Thyroid gland (tissue), 4 donors: ENCODE results near the gene AGAP2.

Experiments used
- CTCF ChIP-seq, 6 experiments: fragments of 200-600 bp in 3 of 6; fragments of 450-650 bp in 3 of 6; sonication (generic) in 3 of 6; IDR thresholded peaks; one replicate each; pipeline ENCODE4 v1.5.1; 2016 to 2019; ENCODE audit warnings: antibody characterized with exemption in 6 of 6, mild to moderate bottlenecking in 2 of 6, inconsistent platforms in 1 of 6, moderate library complexity in 1 of 6
- POLR2A ChIP-seq, 2 donors: fragments of 450-650 bp; IDR thresholded peaks; one replicate each; pipeline ENCODE4 v1.6.1; 2017; ENCODE audit warnings: antibody characterized with exemption in 2 of 2, mild to moderate bottlenecking in 2 of 2, moderate library complexity in 1 of 2

- TF ChIP-seq CTCF (IDR thresholded peaks at IDR 0.05) (no peak), POLR2A (IDR thresholded peaks at IDR 0.05) (no peak)
Observed at GRCh38 chr12:57707250-57707649, 31.3 kb downstream of the AGAP2 start.
